ENCODE measurements around the gene NECAB2. TPM values are rescaled to one million over a fixed set of nuclear protein-coding genes. Genes with fewer than 3 reads are reported as not detected.
A peak's percentile ranks its signal among the peaks of the same experiment; 100 is the strongest.

NECAB2 gene
- total RNA-seq (2014; rRNA removed; shearing (Covaris generic)): not detected in 2 replicates

DNA sequence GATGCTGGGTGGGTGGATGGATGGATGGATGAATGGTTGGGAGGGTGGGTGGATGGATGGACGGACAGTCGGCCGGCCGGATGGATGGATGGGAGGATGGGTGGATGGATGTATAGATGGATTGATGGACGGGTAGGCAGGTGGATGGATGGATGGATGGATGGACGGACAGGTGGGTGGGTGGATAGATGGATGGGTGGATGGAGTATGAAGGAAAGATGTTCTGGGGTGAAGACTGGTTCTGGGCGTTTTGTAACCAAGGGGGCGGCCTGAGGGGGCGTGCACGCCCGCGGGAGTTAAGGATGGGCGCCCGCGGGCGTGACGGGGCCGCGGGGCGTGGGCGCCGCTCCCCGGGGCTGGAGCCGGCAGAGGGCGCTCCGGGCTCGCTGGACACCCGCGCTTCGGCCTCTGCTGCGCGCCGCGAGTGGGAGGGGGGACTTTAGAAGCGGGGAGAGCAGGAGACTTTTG, at the start of gene NECAB2:
Gene NECAB2, plus strand, starts transcription at position 407 of the 468 bp plus-strand sequence. CDS start 405 bp downstream, outside the sequence.
- DNase-seq (ENCODE audit: low read depth): no peak

DNA sequence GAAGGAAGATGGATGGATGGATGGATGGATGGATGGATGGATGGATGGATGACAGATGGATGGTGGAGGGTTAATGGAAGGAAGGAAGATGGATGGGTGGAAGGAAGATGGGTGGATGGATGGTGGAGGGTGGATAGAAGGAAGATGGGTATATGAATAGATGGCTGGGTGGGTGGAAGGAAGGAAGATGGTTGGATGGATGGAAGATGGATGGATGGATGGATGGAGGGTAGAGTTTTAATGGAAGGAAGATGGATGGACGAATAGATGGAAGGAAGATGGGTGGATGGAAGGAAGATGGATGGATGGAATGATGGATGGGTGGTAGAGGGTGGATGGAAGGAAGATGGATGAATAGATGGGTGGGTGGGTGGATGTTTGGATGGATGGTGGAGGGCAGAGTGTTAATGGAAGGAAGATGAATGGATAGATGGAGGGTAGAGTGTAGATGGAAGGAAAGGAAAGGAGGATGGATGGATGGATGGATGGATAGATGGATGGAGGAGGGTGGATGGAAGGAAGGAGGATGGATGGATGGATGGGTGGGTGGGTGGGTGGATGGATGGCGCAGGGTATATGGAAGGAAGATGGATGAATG, 47.1 kb upstream of the NECAB2 start:
- DNase-seq (ENCODE audit: low read depth): no peak

DNA sequence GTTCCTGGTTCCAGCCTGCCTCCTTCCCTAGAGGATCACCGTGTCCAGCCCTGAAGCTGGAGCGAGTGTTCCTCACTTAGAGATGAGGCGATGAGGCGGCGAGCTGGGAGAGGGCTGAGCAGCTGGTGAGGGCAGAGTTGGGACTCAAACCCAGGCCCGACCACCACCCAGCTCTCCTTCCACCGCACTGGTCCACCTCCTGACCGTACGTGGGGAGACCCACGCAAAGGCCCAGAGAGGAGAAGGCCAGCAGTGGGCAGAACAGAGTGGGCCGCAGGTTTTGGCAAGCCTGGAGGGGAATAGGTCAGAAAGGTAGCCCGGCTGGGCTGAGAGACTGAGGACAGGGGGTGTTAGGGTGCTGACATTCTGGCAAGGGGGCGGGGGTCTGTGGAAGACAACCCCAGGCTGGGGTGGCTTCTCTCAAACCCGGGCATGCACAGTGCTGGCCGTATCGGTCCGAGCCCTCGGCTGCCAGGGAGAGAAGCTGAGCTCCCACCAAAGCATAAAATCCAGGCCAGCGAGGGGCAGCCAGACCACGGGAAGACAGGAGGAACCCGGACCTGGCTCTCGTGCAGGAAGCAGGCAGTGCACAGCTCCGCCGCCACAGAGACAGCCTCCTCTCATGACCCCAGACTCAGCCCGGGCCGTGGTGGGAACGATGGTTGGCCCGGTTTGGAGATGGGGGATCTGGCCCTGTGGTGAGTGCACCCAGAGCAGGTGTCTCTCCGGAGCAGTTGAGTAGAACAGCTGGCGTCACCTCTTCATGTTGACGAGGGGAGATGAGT, 44.3 kb upstream of the NECAB2 start:
- DNase-seq (ENCODE audit: low read depth): no peak

DNA sequence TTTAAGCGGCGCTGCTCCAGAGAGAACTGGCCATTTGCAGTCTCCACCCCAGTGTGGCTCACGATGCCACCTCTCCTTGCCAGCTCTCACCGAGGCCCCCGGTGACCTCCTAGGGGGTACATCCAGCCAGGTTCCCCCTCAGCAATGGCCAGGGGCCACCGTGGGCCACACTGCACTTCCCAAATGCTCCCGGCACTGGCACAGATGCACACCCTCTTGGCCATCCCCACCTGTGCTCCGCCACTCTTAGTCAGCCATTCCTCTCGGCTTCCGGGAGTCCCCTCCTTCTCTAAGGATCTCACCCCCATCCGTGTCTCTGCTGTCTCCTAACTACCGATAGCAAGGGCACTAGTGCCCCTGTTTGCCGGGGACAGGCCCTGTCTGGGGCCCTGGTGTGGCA, 43.4 kb upstream of the NECAB2 start:
- no peak for DNase-seq (ENCODE audit: low read depth)

DNA sequence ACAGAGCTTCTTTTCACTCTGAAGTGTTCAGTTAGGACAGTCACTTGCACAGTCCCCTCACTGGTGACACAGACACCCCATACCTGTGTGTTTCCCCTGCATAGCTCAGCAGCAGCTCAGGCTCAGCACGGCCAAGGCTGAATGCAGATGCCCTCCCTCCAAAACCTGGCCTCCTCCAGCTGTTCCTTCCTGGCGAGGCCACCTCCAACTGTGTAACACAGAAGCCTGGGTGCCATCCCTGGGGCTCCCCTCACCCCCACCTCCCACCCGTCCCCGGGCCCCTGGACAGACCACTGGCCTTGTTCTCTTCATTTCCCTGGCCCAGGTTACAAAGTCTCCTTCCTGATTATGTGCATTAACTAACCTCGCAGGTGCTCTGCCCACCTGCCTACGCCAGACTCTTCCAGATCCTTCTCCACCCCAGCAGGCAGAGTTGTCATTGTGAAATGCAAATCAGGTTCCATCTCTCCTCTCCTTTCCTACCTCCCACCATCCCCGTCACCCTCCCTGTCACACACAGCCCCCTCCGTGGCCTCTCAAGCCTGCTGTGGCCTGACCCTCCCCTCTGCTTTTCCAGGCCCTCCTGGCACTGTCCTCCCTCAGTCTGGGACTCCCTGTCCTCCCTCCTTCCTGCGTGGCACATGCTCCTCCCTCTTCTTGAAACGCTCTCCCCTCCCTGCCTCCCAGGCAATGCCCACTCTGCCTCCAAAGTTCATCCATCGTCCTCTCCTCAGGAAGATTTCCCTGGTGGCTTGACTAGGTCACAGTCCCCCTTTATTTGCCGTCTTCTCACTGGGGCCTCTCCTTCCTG, 42.7 kb upstream of the NECAB2 start:
- DNase-seq (ENCODE audit: low read depth): no peak

DNA sequence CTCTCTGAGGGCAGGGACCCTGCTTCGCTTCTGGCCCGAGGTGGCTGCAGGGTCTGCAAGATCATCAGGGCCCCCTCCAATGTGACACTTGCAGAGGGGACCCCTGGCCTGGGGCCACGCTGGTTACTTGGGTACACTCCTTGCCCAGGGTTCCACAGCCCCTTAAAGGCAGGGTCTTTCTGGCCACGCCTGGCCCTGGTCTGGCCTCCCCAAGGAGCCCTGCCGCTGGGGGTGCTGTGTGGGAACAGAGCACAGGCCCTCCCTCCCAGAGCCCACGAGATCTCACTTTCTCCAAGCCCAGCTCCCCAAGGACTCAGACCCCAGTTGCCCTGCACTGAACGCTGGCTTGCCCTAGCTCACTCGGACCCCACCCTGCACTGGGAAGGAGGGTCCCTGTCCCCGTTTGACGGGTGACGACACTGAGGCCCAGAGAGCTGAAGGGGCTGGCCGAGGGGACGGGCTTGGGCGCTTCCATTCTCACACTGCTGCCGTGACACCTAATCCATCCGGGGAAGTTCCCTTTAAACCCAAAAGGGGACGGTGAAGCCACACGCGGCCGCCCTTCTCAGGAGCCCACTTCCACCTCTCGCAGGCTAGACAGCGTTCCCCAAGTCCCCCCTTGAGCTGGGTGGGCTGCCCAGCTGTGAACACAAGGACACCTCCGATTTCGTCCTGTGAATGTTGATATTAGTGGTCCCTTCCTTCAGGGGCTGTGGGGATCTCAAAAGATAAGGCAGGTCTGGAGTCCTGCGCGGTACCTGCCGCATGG, 41.9 kb upstream of the NECAB2 start:
- DNase-seq (ENCODE audit: low read depth): no peak

DNA sequence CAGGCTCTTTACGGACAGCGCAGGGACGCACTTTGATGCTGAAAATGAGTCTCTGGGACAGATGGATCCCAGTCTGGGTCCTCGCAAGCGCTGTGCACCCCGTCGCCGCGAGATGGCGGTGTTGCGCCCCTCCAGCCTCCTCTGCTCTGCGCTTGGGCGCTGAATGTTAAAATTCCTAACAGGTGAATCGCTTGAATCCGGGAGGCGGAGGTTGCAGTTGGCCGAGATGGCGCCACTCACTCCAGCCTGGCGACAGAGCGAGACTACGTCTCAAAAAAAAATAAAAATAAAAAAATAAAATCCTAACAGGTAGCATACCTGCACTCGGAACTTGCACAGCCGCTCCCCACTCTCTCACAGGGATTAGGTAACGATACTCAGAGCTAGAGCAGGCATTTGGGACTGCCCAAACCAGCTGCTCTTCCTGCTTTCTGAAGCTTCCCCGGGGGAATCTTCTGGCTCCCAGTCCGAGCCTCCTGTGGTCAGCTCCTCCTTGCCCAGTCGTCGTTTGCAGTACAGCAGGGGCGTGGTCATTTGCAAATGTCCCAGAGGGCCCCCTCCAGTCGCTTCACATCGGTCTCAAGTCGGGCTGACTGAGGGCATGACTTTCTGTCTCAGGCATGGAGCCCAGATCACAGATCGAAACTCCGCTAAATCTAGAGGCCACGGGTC, 41.2 kb upstream of the NECAB2 start:
- peak; percentile 59 for DNase-seq (ENCODE audit: low read depth)

DNA sequence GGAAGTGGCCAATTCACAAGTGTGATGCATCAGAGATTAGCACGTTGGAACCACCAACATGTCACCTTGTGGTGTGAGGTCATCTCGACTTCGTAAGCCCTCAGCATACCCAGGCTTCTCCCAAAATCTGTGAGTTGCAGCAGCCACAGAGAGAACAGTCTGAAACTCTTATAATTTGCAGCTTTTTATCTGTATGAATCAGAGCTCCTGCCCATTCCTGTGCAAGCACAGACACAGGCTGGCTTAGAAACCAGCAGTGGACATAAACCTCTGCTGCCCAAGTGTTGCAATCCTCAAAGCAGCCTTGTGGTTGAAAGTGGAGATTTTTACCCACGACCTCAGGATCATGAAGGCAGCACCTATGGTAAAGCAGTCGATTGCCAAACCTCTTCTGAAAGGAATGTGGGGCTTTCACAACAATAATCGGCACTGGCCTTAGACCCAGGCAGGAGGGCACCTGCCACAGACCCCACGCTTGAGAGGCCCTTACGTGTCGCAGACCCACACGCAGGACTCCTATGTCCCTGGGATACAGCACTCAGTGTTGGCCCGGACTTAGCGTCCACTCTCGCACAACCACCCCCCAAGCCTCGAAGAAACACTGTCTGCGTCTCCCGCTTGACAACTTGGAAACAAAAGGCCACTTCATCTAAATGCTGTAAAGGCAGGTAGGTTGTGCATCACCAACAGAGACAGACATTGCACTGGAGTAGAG, 39.5 kb upstream of the NECAB2 start:
- DNase-seq (ENCODE audit: low read depth): peak; percentile 9

DNA sequence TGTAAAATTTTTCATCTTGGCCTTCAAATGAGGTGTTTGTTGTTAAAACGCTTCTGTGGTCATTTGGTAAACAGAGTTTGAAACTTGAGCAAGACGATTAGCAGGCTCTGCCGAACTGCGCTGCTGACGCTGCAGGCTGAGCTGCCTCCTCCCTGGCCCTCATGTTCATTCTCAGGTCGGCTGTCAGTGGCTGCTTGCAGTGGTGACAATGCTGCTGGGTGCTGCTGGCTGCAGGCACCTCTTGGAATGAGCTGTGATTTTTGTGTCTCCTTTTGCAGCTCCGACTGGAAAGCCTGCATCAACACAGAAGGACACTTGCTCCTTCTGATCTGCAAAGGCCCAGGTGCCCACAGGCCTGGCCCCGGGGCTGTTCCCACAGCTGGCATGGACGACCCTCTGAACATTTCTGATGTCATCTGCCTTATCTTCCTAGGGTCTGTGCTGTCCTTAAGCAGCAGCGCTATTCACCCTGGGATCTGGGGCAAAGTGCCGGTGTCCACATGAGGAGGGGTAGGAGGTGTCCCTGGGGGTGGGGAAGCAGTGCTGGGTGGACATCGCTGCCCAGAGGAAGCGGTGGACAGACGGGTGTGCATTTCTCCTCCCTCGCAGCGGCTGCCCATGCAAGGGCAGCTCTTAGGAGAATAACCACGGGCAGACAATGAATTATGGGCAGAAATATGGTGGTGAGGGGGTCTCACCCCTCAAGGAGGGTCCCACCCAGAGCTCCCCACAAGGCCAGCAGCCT, 38.1 kb upstream of the NECAB2 start:
- no peak for DNase-seq (ENCODE audit: low read depth)

DNA sequence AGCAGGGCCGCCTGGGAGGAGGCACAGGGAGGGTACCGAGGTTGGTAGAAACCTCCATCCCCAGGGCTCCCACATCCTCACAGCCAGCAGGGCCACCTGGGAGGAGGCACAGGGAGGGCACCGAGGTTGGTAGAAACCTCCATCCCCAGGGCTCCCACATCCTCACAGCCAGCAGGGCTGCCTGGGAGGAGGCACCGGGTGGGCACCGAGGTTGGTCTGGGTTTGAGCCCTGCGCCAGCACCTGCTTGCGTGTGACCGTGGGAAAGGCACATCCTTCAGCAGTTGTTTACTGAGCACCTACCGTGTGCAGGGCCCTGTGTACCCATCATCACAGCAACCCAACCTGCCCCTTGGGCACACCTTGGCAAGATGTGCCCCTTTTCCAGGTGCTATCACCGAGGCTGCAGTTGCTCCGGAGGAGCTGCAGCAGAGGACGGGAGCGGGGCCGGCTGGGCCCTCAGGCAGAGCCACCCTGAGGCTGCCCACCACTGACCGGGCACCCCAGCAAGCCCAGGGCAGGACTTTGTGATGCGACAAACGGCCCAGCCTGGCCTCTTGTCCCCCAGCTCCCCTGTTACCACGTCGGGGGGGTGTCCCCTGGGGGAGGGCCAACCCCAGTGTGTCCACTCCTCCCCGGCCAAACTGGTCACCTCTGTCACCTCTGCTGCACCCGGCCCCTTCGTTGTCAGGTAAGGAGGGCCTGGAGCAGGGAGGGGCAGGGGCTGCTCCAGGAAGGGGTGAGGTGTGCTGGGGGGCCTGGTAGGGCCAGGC, 37.1 kb upstream of the NECAB2 start:
- no peak for DNase-seq (ENCODE audit: low read depth)

DNA sequence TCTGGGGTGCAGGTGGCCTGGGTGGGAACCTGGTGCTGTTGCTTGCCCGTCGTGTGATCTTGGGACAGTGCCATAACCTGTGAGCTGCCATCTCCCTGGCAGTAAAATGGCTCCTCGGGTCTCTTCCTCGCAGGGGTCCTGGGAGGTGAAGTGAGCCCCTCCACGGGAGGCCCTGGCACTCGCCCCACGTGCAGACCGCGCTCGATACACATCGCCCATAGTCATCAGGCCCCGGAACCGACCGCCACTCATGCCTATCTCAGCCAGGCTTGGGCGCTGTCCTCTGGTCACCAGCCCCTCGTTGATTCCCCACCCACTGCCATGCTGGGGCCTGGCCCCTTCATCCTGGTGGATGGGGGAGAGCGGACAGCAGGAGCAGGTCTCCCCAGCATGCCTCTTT, 36.5 kb upstream of the NECAB2 start:
- DNase-seq (ENCODE audit: low read depth): no peak

DNA sequence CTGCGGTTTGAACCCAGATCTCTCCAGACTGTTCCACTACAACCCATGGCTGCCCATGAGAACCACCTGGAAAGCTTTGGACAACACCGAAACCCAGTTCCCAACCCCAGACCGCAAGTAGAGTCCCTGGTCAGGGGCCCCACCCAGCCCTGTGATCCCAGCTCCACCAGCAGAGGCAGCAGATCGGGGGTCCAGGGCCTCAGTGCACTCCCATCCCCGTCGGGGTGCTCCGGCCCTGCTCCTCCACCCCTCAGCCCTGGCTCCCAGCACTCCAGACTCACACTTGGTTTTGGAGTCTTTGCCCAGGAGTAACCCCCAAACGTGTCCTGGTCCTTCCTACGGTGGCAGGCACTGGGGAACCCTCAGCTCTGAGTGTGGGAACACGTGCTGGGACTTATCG, 35.7 kb upstream of the NECAB2 start:
- DNase-seq (ENCODE audit: low read depth): no peak

DNA sequence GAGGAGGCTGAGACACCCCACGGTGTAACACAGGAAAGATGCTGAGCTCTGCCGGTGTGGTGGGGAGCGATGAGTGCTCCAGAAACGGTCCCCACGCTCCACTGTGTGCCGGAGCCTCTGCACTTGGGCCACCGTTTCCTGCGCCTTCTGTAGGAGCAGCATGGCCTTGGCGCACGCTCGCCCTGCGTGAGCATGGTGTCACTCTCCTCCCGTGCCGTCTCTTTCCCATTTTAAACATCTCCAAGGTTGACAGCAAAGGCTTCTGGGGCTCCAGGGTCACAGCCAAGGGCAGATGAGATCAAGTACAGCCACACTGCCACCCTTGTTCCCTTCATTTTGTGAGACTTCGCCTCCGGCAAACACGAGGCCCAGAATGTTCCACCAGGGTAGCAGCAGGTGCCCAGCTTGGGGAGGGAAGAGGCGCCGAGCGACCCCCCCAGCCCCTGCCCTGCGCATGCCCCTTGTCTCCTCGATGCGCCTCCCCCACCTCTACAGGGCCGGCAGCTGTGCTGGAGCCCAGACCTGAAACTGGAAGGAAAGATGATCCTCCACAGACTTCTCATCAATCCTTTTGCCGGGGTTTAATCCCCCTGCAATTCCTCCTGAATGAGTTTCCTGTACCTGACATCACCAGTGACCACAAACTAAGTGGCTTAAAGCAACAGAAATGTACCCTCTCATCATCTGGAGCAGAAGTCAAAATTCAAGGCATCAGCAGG, 34.9 kb upstream of the NECAB2 start:
- no peak for DNase-seq (ENCODE audit: low read depth)

DNA sequence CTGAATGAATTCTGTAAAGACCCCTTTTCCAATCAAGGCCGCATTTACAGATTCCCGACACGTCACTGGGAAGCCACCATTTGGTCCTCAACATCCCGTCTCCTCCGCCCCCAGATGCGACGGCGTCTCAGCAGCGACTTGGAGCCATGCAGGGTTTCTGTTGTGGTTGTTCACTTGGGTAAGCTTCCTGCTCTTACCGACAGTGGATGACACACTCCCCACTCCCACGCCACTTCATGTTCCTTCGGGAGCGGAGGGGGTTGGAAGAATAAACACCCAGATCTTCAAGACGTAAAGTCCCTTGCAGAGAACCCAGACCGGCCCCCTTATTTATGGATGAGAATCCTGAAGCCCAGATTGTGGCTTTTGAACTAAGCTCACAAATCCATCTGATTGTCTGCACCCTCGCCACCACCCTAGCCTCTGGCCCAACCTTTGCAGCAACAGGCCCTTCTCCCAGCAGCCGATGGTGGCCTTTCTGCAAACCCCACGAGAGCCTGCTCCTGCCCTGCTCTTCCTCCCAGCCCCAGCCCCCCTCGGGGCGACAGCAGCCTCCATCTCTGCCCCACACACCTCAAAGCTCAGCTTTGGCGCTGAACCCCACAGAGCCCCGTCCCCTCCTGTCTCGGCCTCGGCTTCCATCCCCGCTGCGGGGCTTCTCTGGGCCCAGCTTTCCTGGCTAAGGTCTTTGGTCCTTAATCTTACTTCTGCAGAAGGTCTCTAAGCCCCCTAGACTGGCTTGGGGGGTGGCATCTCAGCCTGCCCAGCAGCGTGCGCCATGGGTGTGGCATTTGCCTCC, 34.0 kb upstream of the NECAB2 start:
- DNase-seq (ENCODE audit: low read depth): no peak

DNA sequence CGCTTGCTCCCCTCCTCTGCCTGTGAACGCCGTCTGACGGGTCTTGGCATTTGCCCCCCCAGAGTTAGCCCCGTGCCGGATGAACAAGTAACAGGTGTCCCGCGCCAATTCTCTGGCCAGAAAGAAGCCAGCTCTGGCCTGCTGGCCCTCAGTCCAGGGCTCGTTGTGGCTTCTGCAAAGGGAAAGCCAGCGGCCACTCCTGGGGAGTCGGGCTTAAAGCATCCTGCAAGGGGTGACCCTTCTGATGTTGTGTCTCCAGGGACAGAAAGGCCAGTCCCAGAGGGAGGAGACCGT, 33.4 kb upstream of the NECAB2 start:
- no peak for DNase-seq (ENCODE audit: low read depth)

DNA sequence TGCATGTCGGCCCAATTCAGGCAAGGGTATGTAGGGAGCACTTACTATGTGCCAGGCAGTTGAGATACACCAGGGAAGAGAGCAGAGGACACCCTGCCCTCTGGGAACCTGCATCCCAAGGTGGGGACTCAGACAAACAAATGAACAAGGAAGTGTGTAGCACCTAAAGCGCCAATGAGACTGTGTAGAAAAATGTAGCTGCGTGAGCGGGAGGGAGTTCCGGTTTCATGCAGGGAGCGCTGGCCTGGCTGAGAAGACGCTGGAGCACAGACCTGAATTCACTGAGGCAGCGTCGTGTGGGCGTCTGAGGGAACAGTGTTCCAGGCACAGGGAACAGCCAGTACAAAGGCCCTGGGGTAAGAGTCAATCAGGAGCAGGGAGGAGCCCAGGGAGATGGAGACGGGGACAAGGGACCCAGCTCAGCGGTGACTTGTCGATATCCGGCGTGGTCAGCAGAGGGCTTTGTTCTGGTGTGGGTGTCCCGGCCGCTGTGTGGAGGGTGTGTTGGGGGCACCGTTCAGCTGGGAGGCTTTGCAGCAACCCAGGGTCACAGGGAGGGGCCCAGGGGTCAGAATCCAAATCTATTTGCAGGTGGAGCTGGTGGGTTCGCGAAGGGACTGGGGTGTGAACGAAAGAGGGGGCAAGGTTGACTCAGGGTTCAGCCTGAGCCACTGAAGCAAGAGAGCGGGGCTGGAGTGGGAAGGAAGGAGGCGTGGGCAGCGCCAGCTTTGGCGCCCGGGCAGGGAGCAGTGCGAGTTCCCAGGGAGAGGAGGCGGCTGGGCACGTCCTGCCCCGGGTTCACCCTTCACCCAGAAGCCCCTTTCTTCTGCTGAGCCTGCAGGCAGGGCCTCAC, 32.8 kb upstream of the NECAB2 start:
- DNase-seq (ENCODE audit: low read depth): no peak

DNA sequence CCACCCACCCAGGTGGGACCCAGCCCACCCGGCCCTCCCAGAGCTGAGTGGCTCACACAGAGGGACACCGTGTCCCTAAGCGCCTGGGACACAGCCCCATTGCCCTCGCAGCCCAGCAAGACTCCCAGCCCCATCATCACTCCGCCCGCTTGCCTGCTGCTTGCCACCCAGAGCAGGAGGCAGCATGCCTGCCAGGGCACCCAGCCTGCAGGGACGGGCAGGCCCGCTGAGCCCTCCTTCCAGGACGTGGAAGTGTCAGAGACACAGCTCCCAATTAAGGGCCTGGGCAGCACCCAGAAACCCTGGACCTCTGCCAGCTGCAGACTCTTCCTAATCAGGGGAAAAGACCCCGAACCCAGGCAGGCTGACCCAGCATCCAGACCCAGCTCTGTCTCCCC, 32.2 kb upstream of the NECAB2 start:
- DNase-seq (ENCODE audit: low read depth): no peak

Data from RPMI7951 (cell line).